Calu3 (cell line): ENCODE data around the gene SUSD3. TPM values are rescaled to one million over a fixed set of nuclear protein-coding genes. Genes with fewer than 3 reads are reported as not detected.

Experiments
- BruUV-seq: library from RNA; stranded (reverse); fragments of 400-500 nt; replicated peaks from 2 replicates; lab custom pipeline; 2021; lab: Mats Ljungman, UMichigan
- CTCF ChIA-PET: fragments of 300-600 bp; sonication (Branson Sonifier 250); formaldehyde crosslinking; loops from one replicate; lab custom pipeline; 2022; ENCODE audit warnings: antibody characterized with exemption; lab: Charles Lee
- DNase-seq: peaks from one replicate; pipeline ENCODE4 v3.0.0; 2022
- H3K27ac Mint-ChIP-seq: one replicate; pipeline ENCODE4 v1.8.0; 2022; ENCODE audit warnings: mixed read lengths; ENCODE audit not compliant: unreplicated experiment
- H3K27me3 Mint-ChIP-seq: one replicate; pipeline ENCODE4 v1.8.0; 2022; ENCODE audit warnings: mixed read lengths; ENCODE audit not compliant: unreplicated experiment
- H3K36me3 Mint-ChIP-seq: one replicate; pipeline ENCODE4 v1.8.0; 2022; ENCODE audit warnings: mild to moderate bottlenecking, moderate library complexity, mixed read lengths; ENCODE audit not compliant: insufficient read depth, unreplicated experiment
- H3K4me1 Mint-ChIP-seq: one replicate; pipeline ENCODE4 v1.8.0; 2022; ENCODE audit warnings: mild to moderate bottlenecking, low read depth, mixed read lengths; ENCODE audit not compliant: unreplicated experiment
- H3K4me3 Mint-ChIP-seq: one replicate; pipeline ENCODE4 v1.8.0; 2022; ENCODE audit warnings: mild to moderate bottlenecking, low read depth, moderate library complexity, mixed read lengths; ENCODE audit not compliant: unreplicated experiment
- H3K9me3 Mint-ChIP-seq: one replicate; pipeline ENCODE4 v1.8.0; 2022; ENCODE audit warnings: low read depth, mixed read lengths; ENCODE audit not compliant: unreplicated experiment
- intact Hi-C: fragments of 100-400 bp; cut with micrococcal nuclease; formaldehyde crosslinking; loops from one replicate; pipeline ENCODE4 v1.10.0; 2022; ENCODE audit not compliant: unreplicated experiment
- total RNA-seq: library from RNA; stranded (reverse); gene quantifications from 2 replicates; pipeline ENCODE4 v1.2.3, GENCODE V29; 2022
- TF ChIP-seq, protein P1 (sequence below): fragments of 200-600 bp; IDR thresholded peaks from one replicate; pipeline ENCODE4 v1.8.0; 2022; ENCODE audit warnings: antibody characterized with exemption; ENCODE audit not compliant: unreplicated experiment

The SUSD3 gene
- total RNA-seq, 1 experiment from 2014 or later, result 1.3 TPM

- BruUV-seq, result no TSS peak
- peaks cover 6% of the 10 kb centered on the region for H3K9me3 Mint-ChIP-seq
- peaks cover 5% of the 10 kb centered on the region for H3K36me3 Mint-ChIP-seq
- DNase-seq, result no peak
- intact Hi-C loops, result no loop called here
- no peaks in the 10 kb centered on the region for H3K27me3 Mint-ChIP-seq
- no peaks in the 10 kb centered on the region for H3K4me1 Mint-ChIP-seq
- CTCF ChIA-PET, result no interaction called here
- no peak overlapping the region for H3K4me3 Mint-ChIP-seq
- TF ChIP-seq, protein P1, sequence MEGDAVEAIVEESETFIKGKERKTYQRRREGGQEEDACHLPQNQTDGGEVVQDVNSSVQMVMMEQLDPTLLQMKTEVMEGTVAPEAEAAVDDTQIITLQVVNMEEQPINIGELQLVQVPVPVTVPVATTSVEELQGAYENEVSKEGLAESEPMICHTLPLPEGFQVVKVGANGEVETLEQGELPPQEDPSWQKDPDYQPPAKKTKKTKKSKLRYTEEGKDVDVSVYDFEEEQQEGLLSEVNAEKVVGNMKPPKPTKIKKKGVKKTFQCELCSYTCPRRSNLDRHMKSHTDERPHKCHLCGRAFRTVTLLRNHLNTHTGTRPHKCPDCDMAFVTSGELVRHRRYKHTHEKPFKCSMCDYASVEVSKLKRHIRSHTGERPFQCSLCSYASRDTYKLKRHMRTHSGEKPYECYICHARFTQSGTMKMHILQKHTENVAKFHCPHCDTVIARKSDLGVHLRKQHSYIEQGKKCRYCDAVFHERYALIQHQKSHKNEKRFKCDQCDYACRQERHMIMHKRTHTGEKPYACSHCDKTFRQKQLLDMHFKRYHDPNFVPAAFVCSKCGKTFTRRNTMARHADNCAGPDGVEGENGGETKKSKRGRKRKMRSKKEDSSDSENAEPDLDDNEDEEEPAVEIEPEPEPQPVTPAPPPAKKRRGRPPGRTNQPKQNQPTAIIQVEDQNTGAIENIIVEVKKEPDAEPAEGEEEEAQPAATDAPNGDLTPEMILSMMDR, result no peak
- no peak overlapping the region for H3K27ac Mint-ChIP-seq
These were observed 47.1 kb downstream of the SUSD3 start for GRCh38 chr9:93105620-93106019.

DNA sequence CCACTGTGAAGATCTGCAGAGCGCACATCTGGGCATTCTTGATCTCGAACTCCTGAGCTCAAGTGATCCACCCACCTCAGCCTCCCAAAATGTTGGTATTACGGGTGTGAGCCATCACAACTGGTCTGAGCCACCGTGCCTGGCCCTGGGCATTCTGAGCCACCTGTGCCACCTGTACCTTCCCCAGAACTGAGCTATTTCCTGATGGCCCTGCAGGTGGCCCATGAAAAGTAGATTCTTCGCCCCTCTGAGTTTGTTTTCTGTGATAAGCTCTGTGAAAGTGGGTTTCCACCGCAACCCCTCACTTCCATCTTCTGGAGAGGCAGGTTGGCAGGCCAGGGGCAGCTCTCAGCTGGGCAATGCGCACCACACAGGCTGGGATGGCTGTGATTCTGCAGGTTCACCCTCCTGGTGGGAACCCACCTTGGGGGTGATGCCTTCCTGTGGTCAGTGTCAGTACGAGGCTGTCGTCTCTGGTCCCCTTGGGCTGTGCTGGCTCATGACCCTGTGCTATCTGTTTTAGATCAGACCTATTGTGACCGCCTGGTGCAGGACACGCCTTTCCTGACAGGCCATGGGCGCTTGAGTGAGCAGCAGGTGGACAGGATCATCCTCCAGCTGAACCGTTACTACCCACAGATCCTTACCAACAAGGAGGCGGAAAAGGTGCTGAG lies 48.8 kb downstream of the SUSD3 start:
- no peak for DNase-seq
- no peak overlapping the region for H3K27ac Mint-ChIP-seq
- TF ChIP-seq, protein P1, result no peak
- peaks cover 6% of the 10 kb centered on the region for H3K9me3 Mint-ChIP-seq
- intact Hi-C loops, result no loop called here
- CTCF ChIA-PET, result interaction anchor here (0.6 to 0.8 kb wide), 2 partner anchors 13 to 127 kb away, joined by 3 read pairs; no protein-coding TSS in a partner anchor
- no TSS peak for BruUV-seq
- peaks cover 5% of the 10 kb centered on the region for H3K36me3 Mint-ChIP-seq
- H3K27me3 Mint-ChIP-seq, result no peaks in the 10 kb centered on the region
- H3K4me3 Mint-ChIP-seq, result no peak overlapping the region
- H3K4me1 Mint-ChIP-seq, result no peaks in the 10 kb centered on the region

DNA sequence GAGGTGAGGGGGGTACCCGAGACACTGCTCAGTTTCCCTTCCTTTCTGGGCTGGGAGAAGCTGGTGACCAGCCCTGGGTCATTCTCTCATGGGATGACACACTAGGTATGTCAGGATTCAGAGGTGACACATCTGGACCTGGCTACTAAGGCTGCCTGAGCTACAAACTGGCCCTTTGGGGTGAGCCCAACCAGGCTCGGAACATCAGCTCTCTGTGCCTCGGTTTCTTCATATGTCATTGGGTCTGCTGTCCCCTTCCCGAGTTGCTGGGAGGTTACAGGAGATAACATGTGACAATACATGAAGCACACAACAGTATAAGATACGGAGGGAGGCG lies 49.3 kb downstream of the SUSD3 start:
- Mint-ChIP-seq H3K36me3 (peaks cover 5% of the 10 kb centered on the region), H3K9me3 (peaks cover 6% of the 10 kb centered on the region), H3K4me1 (no peaks in the 10 kb centered on the region), H3K4me3 (no peak overlapping the region), H3K27me3 (no peaks in the 10 kb centered on the region), H3K27ac (no peak overlapping the region)
- CTCF ChIA-PET, result interaction anchor here (0.6 to 1.2 kb wide), 2 partner anchors 12 to 128 kb away, joined by 3 read pairs; no protein-coding TSS in a partner anchor
- no TSS peak for BruUV-seq
- TF ChIP-seq, protein P1, result no peak
- intact Hi-C loops, result no loop called here
- DNase-seq, result no peak

DNA sequence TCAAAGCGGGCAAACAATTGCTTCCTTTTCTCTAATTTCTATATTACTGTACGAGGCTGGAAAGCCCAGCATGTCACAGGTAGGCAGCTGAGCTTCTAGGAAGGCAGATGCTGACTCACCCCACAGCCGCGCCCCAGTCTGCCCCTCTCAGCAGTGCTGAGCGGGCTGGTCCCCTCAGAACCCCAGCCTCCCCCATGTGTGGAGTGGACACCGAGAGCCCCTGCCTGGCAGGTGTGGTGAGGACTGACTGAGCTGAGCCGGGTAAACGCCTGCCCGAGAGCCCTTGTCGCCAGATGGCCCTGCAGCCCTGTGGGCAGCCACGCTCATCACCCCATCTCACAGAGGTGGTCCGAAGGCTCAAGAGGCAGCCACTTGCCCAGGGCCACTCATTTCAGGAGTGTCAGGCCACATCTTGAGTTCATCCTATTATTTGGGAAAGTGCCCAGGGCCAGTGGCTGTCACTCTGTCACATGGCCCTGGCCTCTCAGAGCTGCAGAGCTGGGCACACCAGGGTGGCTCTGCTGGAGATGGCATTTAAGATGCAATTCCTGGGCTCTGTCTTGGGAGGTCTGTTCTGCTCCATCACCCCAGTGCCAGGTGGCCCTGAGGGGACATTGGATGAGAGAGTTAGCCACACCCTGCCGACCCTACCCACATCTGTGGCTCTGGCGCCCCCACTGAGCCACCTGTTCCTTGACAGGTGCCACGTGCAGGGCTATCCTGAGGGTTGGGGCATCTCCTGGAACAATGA lies 50.0 kb downstream of the SUSD3 start:
- Mint-ChIP-seq H3K4me3 (no peak overlapping the region), H3K27me3 (no peaks in the 10 kb centered on the region), H3K27ac (no peak overlapping the region), H3K36me3 (peaks cover 5% of the 10 kb centered on the region), H3K9me3 (peaks cover 5% of the 10 kb centered on the region), H3K4me1 (no peaks in the 10 kb centered on the region)
- intact Hi-C loops, result no loop called here
- no peak for DNase-seq
- CTCF ChIA-PET, result interaction anchor here (0.7 to 1.2 kb wide), 6 partner anchors 10 to 105 kb away, joined by 3 to 7 read pairs (median 4); no protein-coding TSS in a partner anchor
- TF ChIP-seq, protein P1, result no peak
- no TSS peak for BruUV-seq
